ENCODE measurements around the gene STARD9.
"Not testable (repeated sequence)": the region's sequence is repeated elsewhere in the genome, so short reads cannot be mapped to it uniquely, and the experiment has no call there.

STARD9 gene

DNA sequence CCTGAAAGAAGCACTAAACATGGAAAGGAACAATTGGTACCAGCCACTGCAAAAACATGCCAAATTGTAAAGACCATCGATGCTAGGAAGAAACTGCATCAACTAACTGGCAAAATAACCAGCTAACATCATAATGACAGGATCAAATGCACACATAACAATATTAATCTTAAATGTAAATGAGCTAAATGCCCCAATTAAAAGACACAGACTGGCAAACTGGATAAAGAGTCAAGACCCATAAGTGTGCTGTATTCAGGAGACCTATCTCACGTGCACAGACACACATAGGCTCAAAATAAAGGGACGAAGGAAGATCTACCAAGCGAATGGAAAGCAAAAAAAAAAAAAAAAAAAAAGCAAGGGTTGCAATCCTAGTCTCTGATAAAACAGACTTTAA lies 190.7 kb downstream of the STARD9 start:
- DNase-seq (ENCODE audit: low read depth in 2 of 2): not testable (repeated sequence)

All from fibroblast of skin of left biceps (primary cell).